ENCODE data around the gene POU6F1.
A peak's percentile ranks its signal among the peaks of the same experiment; 100 is the strongest.
"Not testable (repeated sequence)": the region's sequence is repeated elsewhere in the genome, so short reads cannot be mapped to it uniquely, and the experiment has no call there.

Gene POU6F1

DNA sequence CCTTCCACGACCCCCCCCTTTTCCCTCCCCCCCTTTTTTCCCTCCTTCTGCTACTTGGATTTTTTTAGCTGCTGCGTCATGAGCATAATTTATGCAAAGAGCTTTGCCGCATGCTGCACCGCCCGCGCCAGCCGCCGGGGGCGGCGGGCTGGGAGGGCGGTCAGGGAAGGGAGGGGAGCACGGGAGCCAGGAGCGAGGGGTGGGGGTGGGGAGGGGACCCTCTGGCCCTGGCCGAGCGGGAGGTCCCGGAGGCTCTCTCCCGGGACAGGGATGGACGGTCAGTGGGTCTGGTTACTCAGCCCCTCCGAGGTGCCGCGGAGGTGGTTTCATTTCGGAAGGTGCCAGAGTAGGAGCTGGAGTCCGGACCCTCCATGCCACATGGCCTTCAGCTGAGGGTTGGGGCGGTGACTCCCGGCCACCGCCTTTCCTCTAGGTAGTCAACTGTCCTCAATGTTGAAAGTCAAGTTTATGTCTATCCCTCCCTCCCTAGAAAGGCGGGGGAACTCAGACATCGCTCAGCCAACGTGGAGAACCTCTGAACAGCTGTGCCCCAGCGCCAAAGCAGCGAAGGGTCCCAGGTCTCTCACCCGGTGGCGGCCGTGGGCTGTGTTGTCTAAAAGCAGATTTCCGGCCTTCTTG lies at the start of gene POU6F1:
Gene POU6F1, minus strand, starts transcription at position 95 of the 639 bp plus-strand sequence. CDS start 11,226 bp downstream, outside the sequence.
- DNase-seq: peak; percentile 74

- no peak for DNase-seq
Observed at GRCh38 chr12:51265024-51265423, 47.2 kb upstream of the POU6F1 start.

GRCh38 chr12:51264297-51264696 lies 46.4 kb upstream of the POU6F1 start:
- DNase-seq: no peak

- DNase-seq: no peak
Observed at GRCh38 chr12:51263341-51263740, 45.5 kb upstream of the POU6F1 start.

GRCh38 chr12:51262758-51263177 lies 44.9 kb upstream of the POU6F1 start:
- DNase-seq: peak; percentile 39

DNA sequence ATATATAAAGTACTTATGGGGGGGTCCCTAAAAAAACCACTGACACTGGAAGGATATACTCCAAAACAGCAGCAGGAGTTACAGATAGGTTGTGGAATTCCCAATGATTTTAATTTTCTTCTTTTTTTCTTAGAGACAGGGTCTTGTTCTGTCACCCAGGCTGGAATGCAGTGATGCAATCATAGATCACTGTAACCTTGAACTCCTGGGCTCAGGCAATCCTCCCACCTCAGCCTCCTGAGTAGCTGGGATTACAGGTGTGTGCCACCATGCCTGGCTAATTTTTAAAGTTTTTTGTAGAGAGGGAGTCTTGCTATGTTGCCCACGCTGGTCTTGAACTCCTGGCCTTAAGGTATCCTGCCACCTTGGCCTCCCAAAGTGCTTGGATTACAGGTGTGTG lies 41.7 kb upstream of the POU6F1 start:
- DNase-seq: not testable (repeated sequence)

DNA sequence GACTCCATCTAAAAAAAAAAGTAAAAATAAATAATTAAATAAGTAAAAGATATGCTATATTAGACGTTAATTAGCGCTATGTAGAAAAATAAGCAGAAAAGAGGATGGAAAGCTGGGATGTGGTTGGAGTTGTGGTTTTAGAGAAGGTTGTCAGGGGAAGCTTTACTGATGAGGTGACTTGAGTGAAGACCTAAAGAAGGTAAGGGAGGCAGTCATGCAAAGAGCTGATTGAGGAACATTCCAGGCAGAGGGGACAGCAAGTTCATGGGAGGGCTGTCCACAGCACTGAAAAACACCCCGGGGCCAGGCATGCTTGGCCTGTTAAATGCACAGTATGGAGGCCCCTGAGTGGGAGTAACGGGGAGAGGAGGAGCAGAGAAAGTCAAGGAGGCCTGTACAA lies 36.7 kb upstream of the POU6F1 start:
- no peak for DNase-seq

- no peak for DNase-seq
Observed at GRCh38 chr12:51253276-51253675, 35.4 kb upstream of the POU6F1 start.

DNA sequence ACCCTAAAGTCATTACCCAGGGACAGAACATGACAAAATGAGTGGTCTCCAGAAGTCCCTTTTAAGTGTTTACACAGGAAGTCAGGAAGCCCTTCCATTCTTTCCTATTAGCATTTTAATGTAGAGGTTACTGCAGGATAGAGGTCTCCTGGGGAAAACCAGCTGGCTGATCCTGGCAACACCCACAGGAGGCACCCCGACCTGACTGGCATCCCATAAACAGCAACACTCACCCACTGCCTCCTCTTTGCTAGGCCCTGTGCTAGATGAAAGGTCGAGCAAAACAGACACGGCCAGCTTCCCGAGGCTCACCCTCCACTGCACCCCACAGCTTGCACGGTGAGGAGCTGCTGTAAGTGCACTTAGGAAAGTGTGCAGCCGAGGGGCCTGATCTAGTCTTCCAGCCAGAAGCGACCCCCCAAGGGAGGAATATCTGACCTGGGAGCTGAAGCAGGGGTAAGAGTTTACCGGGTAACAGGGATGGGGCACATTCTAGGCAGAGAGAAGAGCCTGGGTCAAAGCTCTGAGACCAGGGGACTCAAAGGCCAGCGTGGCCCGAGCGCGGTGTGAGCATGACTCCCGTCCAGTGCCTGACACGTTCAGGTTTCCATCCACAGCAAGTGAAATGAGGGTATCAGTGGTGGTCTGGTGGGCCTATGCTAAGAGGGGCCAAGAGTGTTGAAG lies 29.8 kb upstream of the POU6F1 start:
- DNase-seq: no peak

DNA sequence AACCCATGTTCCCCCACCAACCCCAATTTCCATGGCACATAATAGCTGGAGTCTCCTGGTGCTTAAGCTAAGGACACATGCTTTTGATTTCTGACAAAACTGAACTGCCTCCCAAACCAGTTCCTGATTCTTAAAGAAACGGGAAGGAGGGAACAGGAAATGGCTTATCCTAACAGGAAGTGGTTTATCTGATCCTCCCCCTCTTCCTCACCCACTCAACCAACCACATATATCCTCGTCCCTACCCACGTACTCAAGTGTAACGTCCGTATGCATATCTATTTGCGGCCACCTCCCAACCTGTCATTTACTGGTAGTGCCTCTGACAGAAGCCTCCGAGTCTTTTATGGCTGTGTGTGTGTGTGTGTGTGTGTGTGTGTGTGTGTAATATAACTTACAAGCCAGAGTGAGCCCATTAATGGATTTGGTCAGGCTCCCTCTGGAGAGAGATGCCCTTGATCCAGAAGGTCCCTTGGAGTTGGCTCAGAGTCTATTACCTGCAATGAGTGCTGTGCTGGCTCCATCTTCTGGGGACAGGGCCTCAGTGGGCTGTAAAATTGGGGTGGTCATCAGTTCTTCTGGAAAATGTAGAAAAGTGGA lies 28.5 kb upstream of the POU6F1 start:
- DNase-seq: no peak

- no peak for DNase-seq
Observed at GRCh38 chr12:51245476-51246253, 27.8 kb upstream of the POU6F1 start.

GRCh38 chr12:51244269-51244668 lies 26.4 kb upstream of the POU6F1 start:
- DNase-seq: no peak

GRCh38 chr12:51242876-51243275 lies 25.0 kb upstream of the POU6F1 start:
- no peak for DNase-seq

GRCh38 chr12:51242120-51242519 lies 24.3 kb upstream of the POU6F1 start:
- DNase-seq: no peak

DNA sequence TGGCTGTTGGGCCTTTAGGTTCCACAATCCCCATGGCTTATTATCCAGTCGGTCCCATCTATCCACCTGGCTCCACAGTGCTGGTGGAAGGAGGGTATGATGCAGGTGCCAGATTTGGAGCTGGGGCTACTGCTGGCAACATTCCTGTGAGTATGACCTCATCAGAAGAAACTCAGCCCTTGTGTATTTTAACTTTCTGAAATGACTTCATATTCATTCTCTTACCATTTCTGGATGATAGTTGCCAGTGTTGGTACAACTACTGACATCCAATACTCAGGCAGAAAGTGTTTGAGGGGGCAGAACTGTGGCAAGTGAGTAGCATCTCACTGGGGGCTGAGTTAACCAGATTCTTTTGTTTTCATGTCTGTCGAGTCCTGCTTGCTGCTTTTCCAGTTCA lies 23.1 kb upstream of the POU6F1 start:
- DNase-seq: no peak

DNA sequence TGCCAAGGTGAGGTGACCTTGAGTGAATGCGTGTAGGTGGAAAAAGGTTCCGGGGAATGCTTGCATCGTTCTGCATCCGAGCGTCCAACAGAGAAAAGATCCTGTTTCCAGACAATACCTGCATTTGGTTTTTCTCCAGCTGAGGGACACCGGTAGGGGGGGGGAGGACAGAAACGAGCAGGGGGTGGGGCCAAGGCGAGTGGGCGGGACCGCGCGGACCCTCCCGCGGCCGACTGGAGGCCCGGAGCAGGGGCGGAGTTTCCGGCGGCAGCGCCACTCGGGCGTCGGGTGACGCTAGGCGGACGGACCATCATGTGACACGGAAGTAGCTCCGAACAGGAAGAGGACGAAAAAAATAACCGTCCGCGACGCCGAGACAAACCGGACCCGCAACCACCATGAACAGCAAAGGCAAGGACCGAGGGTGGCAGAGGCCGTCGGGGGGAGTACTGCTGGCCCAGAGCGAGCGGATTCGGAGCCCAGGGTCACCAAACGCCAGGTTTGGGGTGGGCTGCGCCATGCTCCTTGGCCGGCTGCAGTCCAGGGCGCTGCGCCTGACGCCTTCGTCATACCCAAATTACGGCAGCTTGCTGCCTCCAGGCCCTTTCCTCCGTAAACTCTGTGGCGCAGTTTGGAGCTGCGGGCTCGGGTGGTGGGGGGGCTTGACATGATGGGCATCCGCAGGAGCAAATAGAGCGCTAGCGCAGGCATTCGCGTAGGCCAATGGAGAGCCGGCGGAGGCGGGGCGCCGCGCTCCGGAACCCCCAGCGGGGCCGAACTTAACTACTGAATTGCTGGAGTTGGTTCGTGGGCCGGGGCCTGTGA lies 20.9 kb upstream of the POU6F1 start, which contains the start of gene DAZAP2:
Gene DAZAP2, plus strand, starts transcription at position 317 of the 825 bp plus-strand sequence. Its CDS starts 82 bp downstream, at position 399.
- DNase-seq: peak; percentile 91

GRCh38 chr12:51238037-51238509 lies 20.2 kb upstream of the POU6F1 start:
- no peak for DNase-seq

DNA sequence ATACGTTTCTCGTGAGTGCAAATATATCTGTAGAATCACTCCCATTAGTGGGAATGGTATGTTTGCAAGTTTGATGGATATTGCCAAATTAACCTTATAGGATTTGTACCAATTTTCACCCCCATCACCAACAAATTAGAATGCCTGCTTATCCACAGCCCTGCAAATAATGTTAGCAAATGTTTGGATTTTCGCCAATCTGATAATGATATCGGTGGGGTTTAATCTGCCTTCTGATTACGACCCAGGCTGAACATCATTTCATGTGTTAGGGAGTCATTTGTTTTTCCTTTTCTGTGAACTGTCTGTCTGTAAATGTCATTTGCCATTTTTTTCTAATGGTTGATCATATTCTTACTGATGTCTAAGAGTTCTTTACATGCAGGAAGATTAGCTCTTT lies 16.7 kb upstream of the POU6F1 start:
- DNase-seq: no peak

GRCh38 chr12:51232642-51233041 lies 14.8 kb upstream of the POU6F1 start:
- no peak for DNase-seq

GRCh38 chr12:51229116-51229809 lies 11.4 kb upstream of the POU6F1 start:
- no peak for DNase-seq

DNA sequence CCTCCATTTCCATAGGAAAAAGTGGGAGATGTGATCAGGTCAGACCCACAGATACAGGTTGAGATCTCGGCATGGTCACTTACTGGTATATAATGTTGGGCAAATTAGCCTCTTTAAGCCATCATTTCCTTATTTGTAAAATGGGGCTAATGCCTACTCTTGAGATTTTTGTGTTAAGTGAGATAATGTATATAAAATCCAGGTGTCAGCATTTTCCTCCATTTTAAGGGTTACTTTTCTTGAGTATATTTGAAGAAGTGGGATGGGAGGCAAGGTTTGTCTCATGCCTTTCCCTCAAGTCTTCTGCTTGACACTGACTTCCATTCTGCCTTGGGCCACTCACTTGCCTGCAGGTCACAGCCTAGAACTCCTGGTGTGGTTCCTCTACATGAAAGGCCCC lies 10.1 kb upstream of the POU6F1 start:
- no peak for DNase-seq

DNA sequence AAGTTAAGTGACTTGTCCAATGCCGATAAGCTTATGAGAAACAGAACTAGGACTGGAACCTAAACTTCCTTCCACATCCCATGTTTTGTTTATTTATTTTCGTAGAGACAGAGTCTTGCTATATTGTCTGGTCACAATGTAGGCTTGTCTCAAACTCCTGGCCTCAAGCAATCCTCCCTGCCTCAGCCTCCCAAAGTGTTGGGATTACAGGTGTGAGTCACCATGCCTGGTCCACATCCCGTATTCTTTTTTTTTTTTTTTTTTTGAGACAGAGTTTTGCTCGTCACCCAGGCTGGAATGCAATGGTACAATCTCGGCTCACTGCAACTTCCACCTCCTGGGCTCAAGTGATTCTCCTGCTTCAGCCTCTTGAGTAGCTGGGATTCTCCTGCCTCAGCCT lies 9.2 kb upstream of the POU6F1 start:
- DNase-seq: not testable (repeated sequence)

Measured in NCI-H1436 (cell line).